ENCODE measurements around the gene C2orf78.
"Not testable (repeated sequence)": the region's sequence is repeated elsewhere in the genome, so short reads cannot be mapped to it uniquely, and the experiment has no call there.

The C2orf78 gene

GRCh38 chr2:73749314-73749713 is 34.7 kb upstream of the C2orf78 start:
- no peak for TF ChIP-seq CTCF (IDR thresholded peaks at IDR 0.05; ENCODE audit: low read depth, low read length, missing control alignments)
- no peak overlapping the region for H3K4me3 ChIP-seq (ENCODE audit: low read depth, low read length)
- no peak for DNase-seq (ENCODE audit: low read depth)

- DNase-seq (ENCODE audit: low read depth); H3K4me3 ChIP-seq (ENCODE audit: low read depth, low read length): not testable (repeated sequence)
Observed at GRCh38 chr2:73754332-73754731, 29.7 kb upstream of the C2orf78 start.

- TF ChIP-seq CTCF (IDR thresholded peaks at IDR 0.05; ENCODE audit: low read depth, low read length, missing control alignments): no peak
- DNase-seq (ENCODE audit: low read depth): no peak
Observed at GRCh38 chr2:73759285-73759764, 24.7 kb upstream of the C2orf78 start.

GRCh38 chr2:73759904-73760303 is 24.1 kb upstream of the C2orf78 start:
- TF ChIP-seq CTCF (IDR thresholded peaks at IDR 0.05; ENCODE audit: low read depth, low read length, missing control alignments): no peak
- no peak overlapping the region for H3K4me3 ChIP-seq (ENCODE audit: low read depth, low read length)
- no peak for DNase-seq (ENCODE audit: low read depth)

More at GRCh38 chr2:73759285-73759764, 24.7 kb upstream of the C2orf78 start:
- no peak overlapping the region for H3K4me3 ChIP-seq (ENCODE audit: low read depth, low read length)

- no peak for DNase-seq (ENCODE audit: low read depth)
- H3K4me3 ChIP-seq (ENCODE audit: low read depth, low read length): no peak overlapping the region
- TF ChIP-seq CTCF (IDR thresholded peaks at IDR 0.05; ENCODE audit: low read depth, low read length, missing control alignments): no peak
Observed at GRCh38 chr2:73762571-73762970, 21.4 kb upstream of the C2orf78 start.

- DNase-seq (ENCODE audit: low read depth): no peak
- no peak overlapping the region for H3K4me3 ChIP-seq (ENCODE audit: low read depth, low read length)
- TF ChIP-seq CTCF (IDR thresholded peaks at IDR 0.05; ENCODE audit: low read depth, low read length, missing control alignments): no peak
Observed at GRCh38 chr2:73764945-73765344, 19.0 kb upstream of the C2orf78 start.

GRCh38 chr2:73766349-73766748 is 17.6 kb upstream of the C2orf78 start:
- no peak for DNase-seq (ENCODE audit: low read depth)
- H3K4me3 ChIP-seq (ENCODE audit: low read depth, low read length): no peak overlapping the region
- no peak for TF ChIP-seq CTCF (IDR thresholded peaks at IDR 0.05; ENCODE audit: low read depth, low read length, missing control alignments)

Data from GM12864 (cell line).